Measurements from ENCODE around the gene IL36B. TPM values are rescaled to one million over a fixed set of nuclear protein-coding genes. Genes with fewer than 3 reads are reported as not detected.

IL36B gene
- total RNA-seq, 1 donor from 2014 or later = not detected

GRCh38 chr2:112980537-112980936, 72.1 kb downstream of the IL36B start:
- Mint-ChIP-seq H3K4me3 (no peak overlapping the region), H3K27me3 (ENCODE audit: low read depth) (peaks cover 43% of the 10 kb centered on the region), H3K4me1 (no peaks in the 10 kb centered on the region), H3K9me3 (no peaks in the 10 kb centered on the region), H3K36me3 (no peaks in the 10 kb centered on the region), H3K27ac (no peak overlapping the region)
- DNase-seq (ENCODE audit: low spot score in 2 of 2, unreplicated experiment in 2 of 2) = no peak
- TF ChIP-seq CTCF (IDR thresholded peaks at IDR 0.05; ENCODE audit: unreplicated experiment) = no peak

- H3K27me3 Mint-ChIP-seq (ENCODE audit: low read depth) = peaks cover 47% of the 10 kb centered on the region
- no peak overlapping the region for H3K27ac Mint-ChIP-seq
- no peak for TF ChIP-seq CTCF (IDR thresholded peaks at IDR 0.05; ENCODE audit: unreplicated experiment)
These were observed 72.9 kb downstream of the IL36B start for GRCh38 chr2:112979731-112980130.

GRCh38 chr2:112977559-112978056, 75.1 kb downstream of the IL36B start, which contains the start of gene IL36G:
IL36G (plus strand) TSS chr2:112978006; CDS start chr2:112978639, 633 bp downstream.
- Mint-ChIP-seq H3K27me3 (ENCODE audit: low read depth) (peaks cover 52% of the 10 kb centered on the region), H3K4me1 (no peaks in the 10 kb centered on the region), H3K4me3 (no peak within 1 kb of the TSS), H3K27ac (no peak within 1 kb of the TSS), H3K36me3 (no peaks in the 10 kb centered on the region), H3K9me3 (no peaks in the 10 kb centered on the region)
- no peak for DNase-seq (ENCODE audit: low spot score in 2 of 2, unreplicated experiment in 2 of 2)
- TF ChIP-seq CTCF (IDR thresholded peaks at IDR 0.05; ENCODE audit: unreplicated experiment) = no peak

More at GRCh38 chr2:112979731-112980130, 72.9 kb downstream of the IL36B start:
- Mint-ChIP-seq H3K4me1 (no peaks in the 10 kb centered on the region), H3K9me3 (no peaks in the 10 kb centered on the region), H3K36me3 (no peaks in the 10 kb centered on the region), H3K4me3 (no peak overlapping the region)
- DNase-seq (ENCODE audit: low spot score in 2 of 2, unreplicated experiment in 2 of 2) = no peak

Other genes starting within 250 kb of the IL36B start
- 1.3 to 1.7 TPM (median 1.4 TPM) in 3 replicates for gene IL1B, start 216.1 kb downstream of the IL36B start, total RNA-seq
- gene IL37, start 141.7 kb downstream of the IL36B start, total RNA-seq = not detected in 3 replicates
- gene IL36G, start 74.9 kb downstream of the IL36B start, total RNA-seq = not detected in 3 replicates
- not detected in 3 replicates for gene IL36A, start 47.4 kb downstream of the IL36B start, total RNA-seq
- 0.84 to 1.1 TPM (median 0.85 TPM) in 3 replicates for gene IL36RN, start 6.3 kb upstream of the IL36B start, total RNA-seq
- gene IL1F10, start 15.1 kb upstream of the IL36B start, total RNA-seq = not detected in 3 replicates
- not detected in 3 replicates for gene IL1RN, start 74.7 kb upstream of the IL36B start, total RNA-seq
- gene PSD4, start 121.1 kb upstream of the IL36B start, total RNA-seq = 16.6 to 21.4 TPM (median 20.1 TPM) in 3 replicates
- 0.13 to 0.31 TPM in 2 of 3 replicates, not detected in the other for gene PAX8, start 226.1 kb upstream of the IL36B start, total RNA-seq

Data from mesothelial cell of epicardium (in vitro differentiated cells).